GM06990 (cell line): Measurements from ENCODE around the gene GBF1.

Source experiments
- DNase-seq: peaks from one replicate; pipeline ENCODE4 v3.0.0-alpha.2; 2011; ENCODE audit not compliant: insufficient read length; ENCODE audit errors: extremely low read depth
- H3K27me3 ChIP-seq: replicated peaks from 2 replicates; pipeline ENCODE4 v1.6.0; 2011; ENCODE audit warnings: low read length; ENCODE audit not compliant: control insufficient read depth, insufficient read depth
- H3K36me3 ChIP-seq: 2 replicates; pipeline ENCODE4 v1.5.1; 2011; ENCODE audit warnings: low read length; ENCODE audit not compliant: control insufficient read depth, insufficient read depth
- H3K4me3 ChIP-seq: replicated peaks from 2 replicates; pipeline ENCODE4 v1.5.1; 2011; ENCODE audit warnings: low read depth, mild to moderate bottlenecking, control low read depth, low read length
- TF ChIP-seq, protein P1 (sequence below): IDR thresholded peaks from 2 replicates; pipeline ENCODE4 v1.5.1; 2011; ENCODE audit warnings: low read length, control low read depth, mild to moderate bottlenecking, inconsistent platforms; ENCODE audit not compliant: insufficient read depth, poor library complexity, severe bottlenecking

Gene GBF1

DNA sequence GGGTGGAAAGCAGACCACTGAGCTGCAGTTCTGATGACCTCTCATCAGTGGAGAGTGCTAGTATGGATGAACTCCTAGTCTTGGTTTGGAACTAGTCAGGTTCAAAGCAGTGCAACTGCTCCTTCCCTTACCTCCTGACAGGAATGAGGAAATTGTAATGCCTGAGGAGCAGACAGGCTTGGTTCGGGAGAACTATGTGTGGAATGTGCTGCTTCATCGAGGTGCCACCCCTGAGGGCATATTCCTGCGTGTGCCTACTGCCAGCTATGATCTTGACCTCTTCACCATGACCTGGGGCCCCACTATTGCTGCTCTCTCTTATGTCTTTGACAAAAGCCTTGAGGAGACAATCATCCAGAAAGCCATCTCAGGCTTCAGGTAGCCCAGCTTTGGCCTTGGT lies 122.7 kb downstream of the GBF1 start:
- TF ChIP-seq, protein P1, sequence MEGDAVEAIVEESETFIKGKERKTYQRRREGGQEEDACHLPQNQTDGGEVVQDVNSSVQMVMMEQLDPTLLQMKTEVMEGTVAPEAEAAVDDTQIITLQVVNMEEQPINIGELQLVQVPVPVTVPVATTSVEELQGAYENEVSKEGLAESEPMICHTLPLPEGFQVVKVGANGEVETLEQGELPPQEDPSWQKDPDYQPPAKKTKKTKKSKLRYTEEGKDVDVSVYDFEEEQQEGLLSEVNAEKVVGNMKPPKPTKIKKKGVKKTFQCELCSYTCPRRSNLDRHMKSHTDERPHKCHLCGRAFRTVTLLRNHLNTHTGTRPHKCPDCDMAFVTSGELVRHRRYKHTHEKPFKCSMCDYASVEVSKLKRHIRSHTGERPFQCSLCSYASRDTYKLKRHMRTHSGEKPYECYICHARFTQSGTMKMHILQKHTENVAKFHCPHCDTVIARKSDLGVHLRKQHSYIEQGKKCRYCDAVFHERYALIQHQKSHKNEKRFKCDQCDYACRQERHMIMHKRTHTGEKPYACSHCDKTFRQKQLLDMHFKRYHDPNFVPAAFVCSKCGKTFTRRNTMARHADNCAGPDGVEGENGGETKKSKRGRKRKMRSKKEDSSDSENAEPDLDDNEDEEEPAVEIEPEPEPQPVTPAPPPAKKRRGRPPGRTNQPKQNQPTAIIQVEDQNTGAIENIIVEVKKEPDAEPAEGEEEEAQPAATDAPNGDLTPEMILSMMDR = no peak
- DNase-seq = no peak
- H3K4me3 ChIP-seq = no peak overlapping the region
- peaks cover 47% of the 10 kb centered on the region for H3K36me3 ChIP-seq
- H3K27me3 ChIP-seq = no peaks in the 10 kb centered on the region

DNA sequence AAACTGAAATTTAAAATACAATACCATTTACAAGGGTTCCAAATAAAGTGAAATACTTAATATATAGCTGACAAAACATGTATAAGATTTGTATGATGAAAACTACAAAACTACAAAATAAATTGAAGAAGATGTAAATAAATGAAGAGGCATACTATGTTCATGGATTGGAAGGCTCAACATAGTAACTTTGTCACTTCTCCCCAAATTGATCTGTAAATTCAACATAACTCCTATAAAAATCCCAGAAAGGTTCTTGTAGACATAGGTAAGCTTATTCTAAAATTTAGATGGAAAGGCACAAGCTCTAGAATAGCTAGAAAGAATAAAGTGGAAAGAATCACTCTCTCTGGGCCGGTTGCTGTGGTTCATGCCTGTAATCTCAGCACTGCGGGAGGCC lies 126.0 kb downstream of the GBF1 start:
- DNase-seq = no peak
- Histone ChIP-seq H3K27me3 (no peaks in the 10 kb centered on the region), H3K4me3 (no peak overlapping the region), H3K36me3 (peaks cover 38% of the 10 kb centered on the region)
- TF ChIP-seq, protein P1 = no peak

- TF ChIP-seq, protein P1 = no peak
- DNase-seq = no peak
- H3K36me3 ChIP-seq = peaks cover 32% of the 10 kb centered on the region
- no peak overlapping the region for H3K4me3 ChIP-seq
- H3K27me3 ChIP-seq = no peaks in the 10 kb centered on the region
Observed at GRCh38 chr10:102375250-102375649, 129.9 kb downstream of the GBF1 start.

DNA sequence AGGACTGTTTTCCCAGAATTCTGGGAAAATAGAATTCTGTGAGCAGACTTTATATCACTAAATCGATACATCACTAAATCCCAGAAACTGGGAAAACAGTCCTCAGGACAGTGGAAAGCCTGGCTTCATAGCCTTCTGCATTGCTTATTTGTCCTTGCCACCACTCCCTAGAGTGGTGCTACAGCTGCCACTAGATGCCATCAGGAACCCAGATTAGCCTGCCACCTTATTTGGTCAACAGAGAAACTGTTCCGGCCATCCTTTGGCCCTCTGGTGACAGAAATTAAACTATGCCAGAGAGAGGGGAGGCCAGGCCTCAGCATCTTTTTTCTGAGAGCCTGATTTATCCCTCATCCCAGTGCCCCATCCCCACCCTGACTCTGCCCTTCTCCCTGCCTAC lies 130.5 kb downstream of the GBF1 start:
- no peak for DNase-seq
- TF ChIP-seq, protein P1 = no peak
- Histone ChIP-seq H3K36me3 (peaks cover 29% of the 10 kb centered on the region), H3K27me3 (no peaks in the 10 kb centered on the region), H3K4me3 (no peak overlapping the region)

- Histone ChIP-seq H3K27me3 (no peaks in the 10 kb centered on the region), H3K36me3 (peaks cover 30% of the 10 kb centered on the region)
- TF ChIP-seq, protein P1 = no peak
Observed at GRCh38 chr10:102376901-102377300, 131.6 kb downstream of the GBF1 start.

DNA sequence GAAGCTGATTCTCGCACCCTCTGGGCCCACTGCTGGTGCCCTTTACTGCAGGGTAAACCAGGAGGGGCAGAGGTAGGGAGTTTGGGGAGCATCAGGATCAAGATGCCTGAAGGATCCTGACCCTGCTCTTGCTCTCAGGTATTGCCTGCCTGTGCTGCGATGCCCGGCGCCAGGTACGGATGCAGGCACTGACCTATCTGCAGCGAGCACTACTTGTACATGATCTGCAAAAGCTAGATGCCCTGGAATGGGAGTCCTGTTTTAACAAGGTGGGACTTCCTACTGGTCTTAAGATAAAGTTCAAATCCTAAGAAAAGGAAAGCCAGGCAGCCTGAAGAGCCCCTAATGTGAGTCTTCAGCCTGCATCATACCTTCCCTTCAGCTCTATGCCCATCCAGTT lies 134.1 kb downstream of the GBF1 start:
- Histone ChIP-seq H3K27me3 (no peaks in the 10 kb centered on the region), H3K36me3 (peaks cover 39% of the 10 kb centered on the region)
- TF ChIP-seq, protein P1 = no peak

More at GRCh38 chr10:102376901-102377300, 131.6 kb downstream of the GBF1 start:
- no peak overlapping the region for H3K4me3 ChIP-seq
- DNase-seq = no peak

More for the DNA sequence above, 134.1 kb downstream of the GBF1 start:
- H3K4me3 ChIP-seq = no peak overlapping the region
- no peak for DNase-seq
